Activated T-helper 1 cell treated with Interleukin-2 at 50 U/mL for 16 hours (primary cell): ENCODE results near the gene FGF14.

Experiments used
- DNase-seq: peaks from one replicate; pipeline ENCODE4 v3.0.0-alpha.2; 2020; ENCODE audit warnings: low read depth

FGF14 gene

DNA sequence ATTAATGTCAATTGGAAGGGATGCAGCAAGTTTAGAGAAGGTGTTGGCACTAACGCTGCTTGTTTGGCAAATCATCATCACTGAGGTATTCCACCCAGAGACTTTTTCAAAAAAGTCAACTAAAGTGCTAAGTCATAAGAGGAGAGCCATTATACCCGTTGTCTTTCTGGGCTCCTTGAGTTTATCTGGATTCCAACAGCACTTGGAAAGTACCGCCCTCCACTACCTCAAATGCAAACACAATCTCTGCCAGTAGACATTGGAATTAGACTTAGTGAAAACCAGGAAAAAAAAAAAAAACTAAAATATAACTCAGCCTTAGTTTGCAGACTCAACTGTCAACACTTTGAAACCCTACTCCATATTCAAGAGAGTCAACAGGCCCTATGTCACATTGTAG is 683.4 kb downstream of the FGF14 start:
- DNase-seq = no peak

DNA sequence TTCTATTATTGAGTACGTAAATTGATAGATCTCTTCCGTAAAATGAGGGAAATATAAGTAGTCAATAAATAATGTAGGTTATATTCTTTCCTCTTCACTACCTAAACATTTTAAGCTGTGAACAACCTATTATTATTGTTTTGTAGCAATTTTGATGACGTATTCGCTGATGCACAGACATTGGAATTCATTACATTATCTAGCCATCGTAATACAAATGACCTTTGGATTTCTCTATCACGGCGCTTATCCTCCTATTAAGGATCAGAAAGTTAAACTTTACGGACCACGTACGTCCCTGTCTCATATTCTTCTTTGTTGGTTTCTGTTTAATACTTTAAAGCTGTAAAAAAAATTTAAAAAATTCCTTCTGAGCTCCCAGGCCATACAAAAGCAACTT is 684.5 kb downstream of the FGF14 start:
- no peak for DNase-seq

GRCh38 chr13:101714195-101714594 is 687.7 kb downstream of the FGF14 start:
- no peak for DNase-seq

GRCh38 chr13:101712026-101712348 is 689.9 kb downstream of the FGF14 start:
- DNase-seq = no peak

DNA sequence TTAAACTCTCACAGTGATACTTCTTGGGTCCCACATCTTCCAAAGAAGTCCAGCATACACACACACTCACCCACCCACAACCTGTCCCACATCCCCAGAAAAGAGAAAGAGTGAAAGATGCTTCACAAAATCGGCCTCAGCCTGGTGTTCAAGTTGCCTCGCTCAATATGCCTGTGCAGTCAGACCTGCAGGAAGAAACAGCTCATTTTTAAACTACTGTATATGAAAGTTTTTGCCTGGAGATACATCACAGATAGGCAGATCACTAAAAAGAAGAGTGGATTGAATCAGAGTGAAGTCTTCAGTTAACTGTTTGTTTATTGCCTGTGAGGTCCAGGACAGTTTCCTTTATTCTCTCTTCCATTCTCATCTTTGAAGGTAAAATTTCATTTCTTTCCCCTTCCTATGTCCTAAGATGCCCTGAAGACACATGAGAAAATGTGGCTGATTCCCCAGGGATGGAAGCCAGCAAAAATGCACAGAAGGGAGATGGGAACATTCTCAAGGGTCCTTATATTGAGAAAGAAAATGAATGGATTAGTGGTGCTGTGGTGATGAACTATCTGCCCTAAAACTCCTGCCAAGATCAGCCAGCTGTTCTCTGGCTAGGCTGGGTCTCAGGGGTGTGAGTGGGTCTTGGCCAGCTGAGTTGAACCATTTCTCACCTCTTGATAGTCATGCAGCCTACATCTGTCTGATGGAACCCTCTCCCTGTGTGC is 690.4 kb downstream of the FGF14 start:
- DNase-seq = no peak

GRCh38 chr13:101709952-101710351 is 691.9 kb downstream of the FGF14 start:
- DNase-seq = no peak

DNA sequence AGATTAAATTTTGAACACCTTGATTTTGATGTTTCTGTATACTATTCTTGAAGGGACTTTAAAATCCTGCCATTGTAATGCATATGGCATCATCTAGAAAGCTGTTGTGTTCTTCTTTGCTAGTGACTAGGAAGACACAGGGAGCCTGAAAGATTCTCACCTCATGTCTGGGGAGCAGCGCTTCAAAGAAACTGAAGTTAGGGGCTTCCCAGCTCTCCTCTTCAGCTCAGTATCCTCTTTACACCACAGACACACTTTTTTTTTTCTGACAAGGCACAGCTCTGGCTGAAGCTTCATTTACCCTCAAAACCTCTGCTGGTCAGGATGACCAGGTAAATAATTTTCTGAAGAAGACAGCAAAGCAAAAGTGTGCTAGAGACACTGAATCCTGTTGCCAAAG is 693.7 kb downstream of the FGF14 start:
- DNase-seq = no peak

DNA sequence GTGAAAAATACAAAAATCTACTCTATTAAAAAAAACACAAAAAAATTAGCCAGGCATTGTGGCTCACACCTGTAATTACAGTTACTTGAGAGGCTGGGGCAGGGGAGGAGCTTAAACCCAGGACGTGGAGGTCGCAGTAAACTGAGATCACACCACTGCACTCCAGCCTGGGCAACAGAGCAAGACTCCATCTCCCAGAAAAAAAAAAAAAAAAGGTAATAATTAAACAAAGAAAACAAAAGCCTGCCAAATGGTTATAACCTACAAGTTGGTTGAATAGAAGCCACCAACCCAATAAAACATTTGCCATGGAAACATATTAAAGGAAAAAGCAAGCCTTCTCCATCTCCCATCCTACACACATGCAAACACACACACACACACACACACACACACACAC is 694.2 kb downstream of the FGF14 start:
- no peak for DNase-seq

GRCh38 chr13:101706651-101707050 is 695.2 kb downstream of the FGF14 start:
- DNase-seq = no peak

DNA sequence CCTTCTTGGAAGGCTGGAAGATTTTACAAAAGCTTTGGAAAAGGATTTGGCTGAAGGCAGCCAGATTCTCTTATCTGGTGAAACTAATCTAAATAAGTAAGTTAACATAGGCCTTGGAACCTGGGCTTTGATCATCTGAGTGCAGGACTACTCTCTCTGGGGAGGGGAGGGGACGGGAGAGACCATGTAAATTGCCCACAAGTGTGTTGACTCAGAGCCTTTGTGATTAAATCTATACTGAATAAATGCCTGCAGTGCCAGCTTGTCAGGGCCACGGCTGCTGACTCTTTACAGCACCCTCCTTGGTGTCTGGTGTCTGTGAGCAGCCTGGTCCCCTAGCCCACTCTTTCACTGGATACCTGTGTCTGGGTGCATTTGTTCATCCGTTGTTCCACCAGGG is 698.0 kb downstream of the FGF14 start:
- DNase-seq = no peak

DNA sequence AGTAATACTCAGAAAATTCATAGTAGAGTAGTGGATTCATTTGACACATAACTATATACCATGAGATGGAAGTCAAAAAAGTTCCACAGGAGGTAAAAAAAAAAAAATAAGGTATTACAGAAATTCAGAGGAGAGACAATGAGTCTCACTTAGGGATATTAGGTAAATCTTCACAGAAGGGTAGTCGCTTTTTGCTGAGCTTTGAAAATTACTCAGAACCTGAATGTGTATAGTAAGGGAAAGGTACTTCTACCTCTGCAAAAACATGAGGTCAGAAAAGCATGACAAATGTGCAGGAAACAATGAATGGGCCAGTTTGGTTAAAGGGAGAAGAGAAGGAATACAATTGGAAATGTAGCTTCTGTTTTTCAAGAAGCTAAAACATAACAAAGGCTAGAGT is 698.8 kb downstream of the FGF14 start:
- no peak for DNase-seq

DNA sequence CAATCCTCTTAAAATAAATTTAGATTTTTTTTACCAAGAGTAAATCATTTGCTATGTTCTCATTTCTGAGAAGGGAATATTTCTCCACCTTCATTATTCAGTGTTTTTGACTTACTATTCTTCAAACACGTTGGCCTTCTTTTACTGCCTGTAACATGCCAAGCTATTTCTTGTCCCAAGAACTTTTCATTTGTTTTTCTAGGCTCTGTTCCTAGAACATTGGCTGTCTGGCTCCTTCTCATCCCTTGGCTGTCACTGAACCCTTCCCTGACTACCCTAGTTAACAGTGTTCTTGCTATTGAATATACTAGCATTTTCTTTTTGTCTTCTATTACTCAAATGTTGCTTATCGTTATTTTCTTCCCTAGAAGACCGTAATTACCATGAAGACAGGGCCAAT is 701.2 kb downstream of the FGF14 start:
- no peak for DNase-seq

DNA sequence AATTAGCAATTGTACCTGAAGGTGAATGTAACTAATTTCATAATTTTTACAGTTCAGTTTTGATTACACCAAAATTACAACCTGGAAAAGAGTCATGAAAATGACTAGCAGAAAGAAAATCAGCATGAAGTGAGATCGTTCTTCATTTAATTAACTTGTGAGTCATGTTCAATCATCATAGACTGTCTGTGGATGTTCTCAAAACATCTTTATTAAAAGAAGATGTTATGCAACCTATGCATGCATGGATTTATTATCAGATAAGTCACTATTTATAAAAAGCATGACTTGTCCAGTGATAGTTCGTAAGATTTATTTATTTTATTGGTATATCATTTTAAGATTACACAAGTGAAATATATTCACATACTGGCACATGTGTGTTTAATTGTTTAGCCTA is 703.4 kb downstream of the FGF14 start:
- no peak for DNase-seq

DNA sequence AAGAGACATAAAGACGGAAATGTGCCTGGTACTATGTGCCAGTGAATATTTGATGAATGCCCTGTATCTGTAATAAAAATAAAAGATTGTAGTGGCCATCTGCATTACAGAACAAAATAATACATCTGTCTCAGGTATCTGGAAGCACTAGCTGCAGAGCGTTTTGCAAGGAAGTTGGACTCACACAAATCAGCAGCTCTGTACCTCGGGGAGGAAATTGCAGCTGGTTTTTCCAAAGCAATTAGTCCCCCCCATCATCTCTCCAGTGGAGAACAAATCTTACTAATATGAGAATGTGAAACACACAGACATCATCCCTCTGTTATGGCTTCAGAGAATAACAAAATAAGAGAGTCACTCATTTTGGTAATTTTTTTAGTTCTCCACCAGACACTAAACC is 704.1 kb downstream of the FGF14 start:
- no peak for DNase-seq

GRCh38 chr13:101695870-101696516 is 705.9 kb downstream of the FGF14 start:
- no peak for DNase-seq

- DNase-seq = no peak
Measured at GRCh38 chr13:101691341-101691860, 710.4 kb downstream of the FGF14 start.

DNA sequence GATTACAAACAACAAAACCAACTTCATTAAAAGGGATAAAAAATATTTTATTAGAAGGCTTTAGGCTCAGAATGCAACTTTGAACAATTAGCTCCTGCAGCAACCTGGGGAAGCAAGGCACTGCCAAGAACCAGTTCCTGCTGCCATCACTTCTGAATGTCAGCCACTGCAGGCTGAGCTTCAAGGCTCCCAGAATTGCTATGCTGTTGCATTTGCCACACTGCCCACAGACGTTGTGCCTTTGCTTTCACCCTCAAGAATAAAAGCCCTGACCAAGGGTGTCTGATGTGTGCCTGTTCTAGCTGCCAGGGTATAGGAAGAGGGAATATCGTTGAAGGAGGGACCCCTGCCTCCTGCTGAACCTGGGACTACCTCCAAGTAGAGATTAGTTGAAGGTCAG is 711.0 kb downstream of the FGF14 start:
- no peak for DNase-seq

DNA sequence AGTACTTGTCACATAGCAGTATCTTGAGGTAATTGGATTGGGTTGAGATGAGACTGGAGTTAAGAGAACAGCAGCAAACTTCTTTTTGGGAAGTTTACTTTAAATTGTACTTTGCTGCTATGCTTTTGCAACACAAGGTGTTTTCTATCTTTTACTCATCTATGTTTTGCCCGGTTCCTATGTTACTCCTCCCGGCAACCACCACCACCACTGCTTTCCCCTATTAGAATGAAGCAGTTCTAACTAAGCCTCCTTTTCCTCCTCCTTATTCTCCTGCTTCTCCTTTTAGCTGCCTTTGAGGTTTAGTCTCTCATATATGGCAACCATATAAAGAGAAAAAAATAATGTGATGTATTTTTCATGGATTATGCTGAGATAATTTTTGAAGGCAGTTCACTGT is 715.8 kb downstream of the FGF14 start:
- DNase-seq = no peak

DNA sequence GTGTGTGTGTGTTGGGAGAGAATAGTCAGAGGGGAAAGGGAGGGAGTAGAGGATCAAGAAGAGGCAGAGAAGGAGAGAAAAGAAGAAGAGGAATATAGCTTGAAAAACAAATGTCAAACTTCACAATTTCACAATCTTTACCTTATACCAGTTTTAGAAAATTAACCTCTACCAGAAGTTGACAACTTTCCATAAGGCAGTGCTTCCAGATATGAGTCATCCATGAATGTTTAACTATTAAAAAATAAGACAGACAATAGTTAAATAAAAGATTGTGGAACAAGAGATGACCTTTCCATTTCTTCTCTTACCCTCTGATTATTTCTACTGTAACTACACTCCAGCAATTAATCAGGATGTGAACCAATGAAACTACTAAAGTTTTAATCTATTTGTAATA is 720.0 kb downstream of the FGF14 start:
- DNase-seq = no peak

- DNase-seq = no peak
Measured at GRCh38 chr13:101673360-101674105, 728.3 kb downstream of the FGF14 start.

DNA sequence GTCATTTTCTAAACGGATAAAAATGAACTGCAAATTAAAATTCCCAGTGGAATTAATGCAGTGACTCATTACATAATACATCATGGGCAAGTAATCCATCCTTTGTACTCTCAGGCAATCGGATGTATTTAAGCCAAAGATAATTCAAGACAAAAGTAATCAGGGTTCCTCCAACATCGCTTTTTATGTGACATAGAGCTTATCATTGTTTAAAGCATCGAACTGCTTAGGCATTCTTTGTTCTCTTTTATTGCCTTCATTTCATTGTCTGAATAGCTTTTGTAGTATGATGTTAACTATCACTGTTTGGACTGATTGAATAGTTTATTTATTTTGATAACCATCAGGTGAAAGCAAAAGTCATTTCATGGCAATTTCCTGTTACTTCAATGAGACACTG is 740.0 kb downstream of the FGF14 start:
- DNase-seq = no peak
